Fibroblast of lung (primary cell): ENCODE results near the gene COX7A2L.

Experiments used
- CTCF ChIP-seq, 2 donors: IDR thresholded peaks in 1 of 2; conservative IDR thresholded peaks in 1 of 2; 1 replicate in 1 of 2; 2 replicates in 1 of 2; pipeline ENCODE4 v1.5.1; 2011 to 2012; ENCODE audit warnings: low read length in 2 of 2, control low read depth in 1 of 2, inconsistent platforms in 1 of 2, low read depth in 1 of 2, mild to moderate bottlenecking in 1 of 2
- EZH2 ChIP-seq: IDR thresholded peaks from 2 replicates; pipeline ENCODE4 v1.5.1; 2012; ENCODE audit warnings: low read length, control low read depth, mild to moderate bottlenecking; ENCODE audit errors: missing control alignments

GRCh38 chr2:42327125-42327524 lies 33.9 kb downstream of the COX7A2L start:
- TF ChIP-seq CTCF (conservative IDR thresholded peaks at IDR 0.05 in 1 of 2, IDR thresholded peaks at IDR 0.05 in 1 of 2; ENCODE audit: low read depth in 1 of 2, low read length in 2 of 2): no peak
- TF ChIP-seq EZH2: no peak
